ENCODE data around the gene BCAR3.
A peak's percentile ranks its signal among the peaks of the same experiment; 100 is the strongest.

- TF ChIP-seq, protein P1, sequence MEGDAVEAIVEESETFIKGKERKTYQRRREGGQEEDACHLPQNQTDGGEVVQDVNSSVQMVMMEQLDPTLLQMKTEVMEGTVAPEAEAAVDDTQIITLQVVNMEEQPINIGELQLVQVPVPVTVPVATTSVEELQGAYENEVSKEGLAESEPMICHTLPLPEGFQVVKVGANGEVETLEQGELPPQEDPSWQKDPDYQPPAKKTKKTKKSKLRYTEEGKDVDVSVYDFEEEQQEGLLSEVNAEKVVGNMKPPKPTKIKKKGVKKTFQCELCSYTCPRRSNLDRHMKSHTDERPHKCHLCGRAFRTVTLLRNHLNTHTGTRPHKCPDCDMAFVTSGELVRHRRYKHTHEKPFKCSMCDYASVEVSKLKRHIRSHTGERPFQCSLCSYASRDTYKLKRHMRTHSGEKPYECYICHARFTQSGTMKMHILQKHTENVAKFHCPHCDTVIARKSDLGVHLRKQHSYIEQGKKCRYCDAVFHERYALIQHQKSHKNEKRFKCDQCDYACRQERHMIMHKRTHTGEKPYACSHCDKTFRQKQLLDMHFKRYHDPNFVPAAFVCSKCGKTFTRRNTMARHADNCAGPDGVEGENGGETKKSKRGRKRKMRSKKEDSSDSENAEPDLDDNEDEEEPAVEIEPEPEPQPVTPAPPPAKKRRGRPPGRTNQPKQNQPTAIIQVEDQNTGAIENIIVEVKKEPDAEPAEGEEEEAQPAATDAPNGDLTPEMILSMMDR (IDR thresholded peaks at IDR 0.05), result peak; percentile 67; the same call in 1 of the 2 replicates
- no peak for TF ChIP-seq TCF7L2 (IDR thresholded peaks at IDR 0.05; ENCODE audit: low read depth, low read length)
- no peak for TF ChIP-seq SIN3A (IDR thresholded peaks at IDR 0.05; ENCODE audit: borderline replicate concordance, insufficient read depth, low read depth, low read length)
Observed at GRCh38 chr1:93629101-93630059, 52.3 kb downstream of the BCAR3 start.

Measured in Panc1 (cell line).